Measurements from ENCODE around the gene FXYD1. TPM values are rescaled to one million over a fixed set of nuclear protein-coding genes. Genes with fewer than 3 reads are reported as not detected.

Gene FXYD1
- total and polyA plus RNA-seq, 10 donors: 0.83 to 18.1 (median 10.8) TPM; not detected in 1

DNA sequence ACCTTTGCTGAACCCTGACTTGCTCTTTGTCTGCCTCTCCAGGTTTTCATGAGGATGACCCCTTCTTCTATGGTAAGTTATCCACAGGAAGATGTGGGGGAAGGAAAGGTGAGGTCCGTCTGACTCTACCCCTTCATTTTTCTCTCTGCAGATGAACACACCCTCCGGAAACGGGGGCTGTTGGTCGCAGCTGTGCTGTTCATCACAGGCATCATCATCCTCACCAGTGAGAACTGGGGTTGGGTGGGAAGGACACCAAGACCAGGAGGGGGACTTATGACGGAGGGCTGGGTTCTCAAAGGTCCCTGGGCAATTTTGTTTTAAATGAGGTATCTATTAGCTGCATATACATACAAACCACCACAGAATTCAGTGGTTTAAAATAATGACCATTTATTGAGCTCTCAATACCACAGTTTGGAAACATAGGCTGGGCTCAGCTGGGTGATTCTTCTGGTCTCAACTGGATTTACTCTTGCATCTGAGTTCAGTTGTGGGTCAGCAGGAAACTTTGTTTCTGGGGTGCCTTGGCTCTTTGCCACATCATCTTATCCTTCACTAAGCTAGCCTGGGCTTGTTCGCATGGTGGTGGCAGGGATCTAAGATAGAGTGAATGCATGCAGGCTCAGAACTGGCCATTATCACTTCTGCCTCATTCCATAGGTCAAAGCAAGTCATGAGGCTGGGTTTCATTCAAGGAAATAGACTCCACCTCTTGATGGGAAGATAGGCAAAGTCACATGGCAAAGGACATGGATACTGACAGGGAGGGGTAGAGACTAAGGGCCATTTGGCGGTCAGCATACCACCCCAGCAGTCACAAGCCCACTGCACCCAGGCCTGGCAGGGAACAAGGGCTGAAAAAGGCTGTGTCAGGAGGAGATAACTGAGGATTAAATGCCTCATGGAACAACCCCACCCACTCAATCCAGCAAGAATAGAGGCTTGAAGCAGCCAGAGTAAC, 27.8 kb downstream of the FXYD1 start:
- no peak overlapping the region for H3K4me3 ChIP-seq
- H3K36me3 ChIP-seq: peaks cover 20 to 99% (median 77%) of the 10 kb centered on the region in 6 donors
- WGBS, 5 donors: 92 to 99% (median 97%) methylated on average over 7 of the region's 7 CpGs
- H3K4me1 ChIP-seq: peaks cover 0 to 35% (median 20%) of the 10 kb centered on the region in 6 donors
- intact Hi-C loops (cut with DNase I; ENCODE audit: low total_unique reads): no loop called here
- peaks cover 0 to 40% (median 23%) of the 10 kb centered on the region in 8 donors for H3K9me3 ChIP-seq
- H3K27me3 ChIP-seq (replicated peaks in 1 of 7): no peaks in the 10 kb centered on the region
- H3K27ac ChIP-seq: peak overlapping the region in 7 of 8 donors; percentile 37 to 88 (median 57)
- no peak for DNase-seq
- TF ChIP-seq CTCF (IDR thresholded peaks at IDR 0.05 in 8 of 11, conservative IDR thresholded peaks at IDR 0.05 in 3 of 11): no peak

- WGBS, 5 donors: 55 to 69% (median 60%) methylated on average over 5 of the region's 5 CpGs
- no peaks in the 10 kb centered on the region for H3K27me3 ChIP-seq (replicated peaks in 1 of 7)
- intact Hi-C loops (cut with DNase I; ENCODE audit: low total_unique reads): no loop called here
- peaks cover 0 to 30% (median 14%) of the 10 kb centered on the region in 8 donors for H3K9me3 ChIP-seq
- H3K27ac ChIP-seq: peak overlapping the region; percentile 37 to 88 (median 55)
- TF ChIP-seq POLR2A (IDR thresholded peaks at IDR 0.05): no peak
- no peak for TF ChIP-seq POLR2AphosphoS5 (IDR thresholded peaks at IDR 0.05)
- no peak for TF ChIP-seq CTCF (IDR thresholded peaks at IDR 0.05 in 8 of 11, conservative IDR thresholded peaks at IDR 0.05 in 3 of 11)
- peaks cover 10 to 46% (median 31%) of the 10 kb centered on the region in 6 donors for H3K4me1 ChIP-seq
- no peak for DNase-seq
- H3K36me3 ChIP-seq: peaks cover 14 to 99% (median 66%) of the 10 kb centered on the region in 6 donors
- H3K4me3 ChIP-seq: no peak overlapping the region
Observed at GRCh38 chr19:35167251-35168119, 28.9 kb downstream of the FXYD1 start.

DNA sequence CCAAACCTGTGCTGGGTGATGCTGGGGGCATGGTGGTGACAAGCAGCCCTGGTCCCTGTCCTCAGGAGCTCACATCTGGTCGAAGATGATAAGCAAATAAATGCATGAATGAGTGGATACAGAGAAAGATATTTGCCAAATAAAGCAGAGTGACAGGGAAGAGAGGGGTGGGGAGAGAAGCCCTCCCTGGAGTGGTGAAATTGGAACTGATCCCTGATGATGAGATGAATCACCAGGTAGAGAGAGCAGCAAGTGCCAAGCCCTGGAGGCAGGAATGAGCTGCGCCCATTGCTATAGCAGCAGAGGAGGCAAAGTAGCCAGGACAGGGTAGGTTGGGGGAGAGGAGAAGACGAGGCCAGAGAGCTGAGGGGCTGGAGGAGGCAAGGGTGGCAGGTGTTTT, 29.6 kb downstream of the FXYD1 start:
- Histone ChIP-seq H3K4me1 (peaks cover 11 to 51% (median 35%) of the 10 kb centered on the region in 6 donors), H3K27me3 (replicated peaks in 1 of 7) (no peaks in the 10 kb centered on the region), H3K36me3 (peaks cover 9 to 95% (median 59%) of the 10 kb centered on the region in 6 donors), H3K4me3 (no peak overlapping the region), H3K9me3 (peaks cover 0 to 26% (median 13%) of the 10 kb centered on the region in 8 donors), H3K27ac (peak overlapping the region in 6 of 8 donors; percentile 37 to 88 (median 64))
- no peak for TF ChIP-seq POLR2A (IDR thresholded peaks at IDR 0.05)
- peak in 1 of 3 donors; percentile 23 for TF ChIP-seq POLR2AphosphoS5 (IDR thresholded peaks at IDR 0.05)
- no peak for TF ChIP-seq CTCF (IDR thresholded peaks at IDR 0.05 in 8 of 11, conservative IDR thresholded peaks at IDR 0.05 in 3 of 11)
- intact Hi-C loops (cut with DNase I; ENCODE audit: low total_unique reads): no loop called here
- WGBS, 5 donors: 77 to 87% (median 83%) methylated on average over 3 of the region's 3 CpGs
- DNase-seq: no peak

Measured in spleen (tissue), 11 donors.